SU-DHL-6 (cell line): ENCODE results near the gene WARS2.

Experiments used
- EZH2phosphoT487 ChIP-seq: fragments of 200-600 bp; sonication (generic), shearing (Covaris generic); conservative IDR thresholded peaks from 2 replicates; pipeline ENCODE4 v1.6.1; 2018; ENCODE audit warnings: mild to moderate bottlenecking, antibody characterized with exemption, low read length, moderate library complexity, mixed read lengths
- TF ChIP-seq, protein P1 (sequence below): fragments of 200-600 bp; sonication (generic); IDR thresholded peaks from one replicate; pipeline ENCODE4 v1.5.1; 2017; ENCODE audit warnings: antibody characterized with exemption, mild to moderate bottlenecking, low read length, moderate library complexity; ENCODE audit not compliant: insufficient read depth, poor library complexity, severe bottlenecking

GRCh38 chr1:119006406-119007279, 133.8 kb downstream of the WARS2 start:
- TF ChIP-seq, protein P1, sequence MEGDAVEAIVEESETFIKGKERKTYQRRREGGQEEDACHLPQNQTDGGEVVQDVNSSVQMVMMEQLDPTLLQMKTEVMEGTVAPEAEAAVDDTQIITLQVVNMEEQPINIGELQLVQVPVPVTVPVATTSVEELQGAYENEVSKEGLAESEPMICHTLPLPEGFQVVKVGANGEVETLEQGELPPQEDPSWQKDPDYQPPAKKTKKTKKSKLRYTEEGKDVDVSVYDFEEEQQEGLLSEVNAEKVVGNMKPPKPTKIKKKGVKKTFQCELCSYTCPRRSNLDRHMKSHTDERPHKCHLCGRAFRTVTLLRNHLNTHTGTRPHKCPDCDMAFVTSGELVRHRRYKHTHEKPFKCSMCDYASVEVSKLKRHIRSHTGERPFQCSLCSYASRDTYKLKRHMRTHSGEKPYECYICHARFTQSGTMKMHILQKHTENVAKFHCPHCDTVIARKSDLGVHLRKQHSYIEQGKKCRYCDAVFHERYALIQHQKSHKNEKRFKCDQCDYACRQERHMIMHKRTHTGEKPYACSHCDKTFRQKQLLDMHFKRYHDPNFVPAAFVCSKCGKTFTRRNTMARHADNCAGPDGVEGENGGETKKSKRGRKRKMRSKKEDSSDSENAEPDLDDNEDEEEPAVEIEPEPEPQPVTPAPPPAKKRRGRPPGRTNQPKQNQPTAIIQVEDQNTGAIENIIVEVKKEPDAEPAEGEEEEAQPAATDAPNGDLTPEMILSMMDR: no peak
- TF ChIP-seq EZH2phosphoT487: no peak
